CD4-positive, alpha-beta T cell treated with Interleukin-1 beta for 1 hour (primary cell): ENCODE data around the gene CCR5.

ENCODE experiments used
- DNase-seq, 2 donors: peaks; one replicate each; pipeline ENCODE4 v3.0.0-alpha.2; 2020 to 2022

The CCR5 gene

GRCh38 chr3:46359733-46360493 is 10.8 kb upstream of the CCR5 start:
- DNase-seq, result no peak

- peak in 1 of 2 donors; percentile 26 for DNase-seq
These were observed 9.8 kb upstream of the CCR5 start for GRCh38 chr3:46360907-46361306.

- peak in 1 of 2 donors; percentile 52 for DNase-seq
These were observed 9.1 kb upstream of the CCR5 start for GRCh38 chr3:46361408-46362283.

DNA sequence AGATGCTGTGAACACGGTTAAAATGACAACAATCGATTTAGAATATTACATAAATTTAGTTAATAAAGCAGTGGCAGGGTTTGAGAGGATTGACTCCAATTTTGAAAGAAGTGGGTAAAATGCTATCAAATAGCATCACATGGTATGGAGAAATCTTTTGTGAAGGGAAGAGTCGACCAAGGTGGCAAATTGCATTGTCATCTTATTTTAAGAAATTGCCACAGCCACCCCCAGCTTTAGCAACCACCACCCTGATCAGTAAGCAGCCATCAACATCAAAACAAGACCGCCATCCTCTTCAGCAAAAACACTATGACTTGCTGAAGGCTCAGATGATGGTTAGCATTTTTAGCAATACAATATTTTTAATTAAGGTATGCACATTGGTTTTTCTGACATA is 5.7 kb upstream of the CCR5 start:
- DNase-seq, result no peak

DNA sequence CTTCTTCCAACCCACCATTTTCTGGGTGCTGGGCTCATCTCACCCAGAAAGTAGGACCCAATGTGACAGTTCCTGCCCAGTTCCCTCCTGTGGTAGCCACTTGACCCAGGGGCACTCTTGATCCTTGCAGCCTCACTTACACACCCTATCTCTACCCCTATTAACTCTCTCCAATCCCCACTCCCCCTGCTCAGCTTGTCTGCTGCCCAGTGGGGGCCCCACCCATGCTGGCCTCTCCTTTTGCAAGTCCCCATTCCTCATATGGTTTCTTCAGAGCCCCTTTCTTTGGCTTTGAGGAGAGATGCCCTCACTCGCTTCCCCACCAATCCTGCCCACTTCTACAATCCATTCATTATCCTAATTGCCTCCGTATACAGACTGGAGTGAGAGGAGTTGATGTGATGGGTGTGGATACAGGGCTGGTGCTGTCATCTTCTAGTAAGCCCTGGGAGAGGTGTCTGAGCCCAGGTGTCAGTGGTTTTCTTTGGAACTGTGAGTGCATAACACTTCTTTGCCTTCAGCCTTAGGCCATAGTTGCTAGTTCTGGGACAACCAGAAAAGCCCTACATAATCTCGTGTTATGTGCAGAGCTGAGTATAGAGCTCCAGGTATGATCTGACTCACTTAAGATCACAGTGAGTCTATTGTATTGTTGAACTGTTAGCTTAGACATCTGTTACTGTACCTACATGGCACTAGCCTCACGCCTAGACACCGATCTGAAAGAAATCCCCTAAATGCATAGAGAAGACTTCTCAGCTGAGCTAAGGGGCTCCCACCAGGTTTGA is 4.8 kb upstream of the CCR5 start:
- DNase-seq, result no peak

DNA sequence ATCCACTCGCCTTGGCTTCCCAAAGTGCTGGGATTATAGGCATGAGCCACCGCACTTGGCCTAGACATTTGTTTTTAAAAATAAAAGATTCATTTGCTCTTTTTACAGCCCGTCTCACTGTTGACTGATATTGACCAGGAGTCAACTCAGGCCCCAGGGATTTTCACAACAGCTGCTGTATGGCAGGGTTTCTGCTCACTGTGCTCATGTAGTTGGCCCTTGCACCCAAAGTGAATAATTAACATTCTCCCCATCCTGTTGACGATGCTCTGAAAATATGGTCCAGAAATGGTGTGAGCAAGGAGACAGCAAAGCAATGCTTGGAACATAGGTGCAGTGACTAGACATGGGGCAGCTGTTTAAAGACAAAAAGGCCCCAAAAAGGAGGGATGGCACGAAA is 2.9 kb upstream of the CCR5 start:
- no peak for DNase-seq

DNA sequence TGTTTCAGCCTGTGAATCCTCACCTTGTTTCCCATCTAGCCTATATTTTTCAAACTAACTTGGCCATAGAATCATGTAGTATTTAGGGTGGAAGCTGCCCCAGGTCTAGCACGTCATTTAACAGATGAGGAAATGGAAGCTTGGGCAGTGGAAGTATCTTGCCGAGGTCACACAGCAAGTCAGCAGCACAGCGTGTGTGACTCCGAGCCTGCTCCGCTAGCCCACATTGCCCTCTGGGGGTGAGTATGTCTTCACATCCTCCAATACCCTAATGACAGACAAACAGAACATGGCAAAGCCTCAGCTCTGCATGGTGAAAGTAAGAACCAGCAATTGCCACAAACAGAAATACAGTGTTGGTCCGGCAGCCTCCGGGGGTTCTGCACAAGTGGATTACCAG is 2.2 kb upstream of the CCR5 start:
- DNase-seq, result peak; percentile 80 to 85

DNA sequence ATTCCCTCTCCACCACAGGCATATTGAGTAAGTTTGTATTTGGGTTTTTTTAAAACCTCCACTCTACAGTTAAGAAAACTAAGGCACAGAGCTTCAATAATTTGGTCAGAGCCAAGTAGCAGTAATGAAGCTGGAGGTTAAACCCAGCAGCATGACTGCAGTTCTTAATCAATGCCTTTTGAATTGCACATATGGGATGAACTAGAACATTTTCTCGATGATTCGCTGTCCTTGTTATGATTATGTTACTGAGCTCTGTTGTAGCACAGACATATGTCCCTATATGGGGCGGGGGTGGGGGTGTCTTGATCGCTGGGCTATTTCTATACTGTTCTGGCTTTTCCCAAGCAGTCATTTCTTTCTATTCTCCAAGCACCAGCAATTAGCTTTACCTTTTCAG is 1.6 kb upstream of the CCR5 start:
- no peak for DNase-seq

GRCh38 chr3:46369675-46370132 is 1.0 kb upstream of the CCR5 start:
- DNase-seq, result no peak

DNA sequence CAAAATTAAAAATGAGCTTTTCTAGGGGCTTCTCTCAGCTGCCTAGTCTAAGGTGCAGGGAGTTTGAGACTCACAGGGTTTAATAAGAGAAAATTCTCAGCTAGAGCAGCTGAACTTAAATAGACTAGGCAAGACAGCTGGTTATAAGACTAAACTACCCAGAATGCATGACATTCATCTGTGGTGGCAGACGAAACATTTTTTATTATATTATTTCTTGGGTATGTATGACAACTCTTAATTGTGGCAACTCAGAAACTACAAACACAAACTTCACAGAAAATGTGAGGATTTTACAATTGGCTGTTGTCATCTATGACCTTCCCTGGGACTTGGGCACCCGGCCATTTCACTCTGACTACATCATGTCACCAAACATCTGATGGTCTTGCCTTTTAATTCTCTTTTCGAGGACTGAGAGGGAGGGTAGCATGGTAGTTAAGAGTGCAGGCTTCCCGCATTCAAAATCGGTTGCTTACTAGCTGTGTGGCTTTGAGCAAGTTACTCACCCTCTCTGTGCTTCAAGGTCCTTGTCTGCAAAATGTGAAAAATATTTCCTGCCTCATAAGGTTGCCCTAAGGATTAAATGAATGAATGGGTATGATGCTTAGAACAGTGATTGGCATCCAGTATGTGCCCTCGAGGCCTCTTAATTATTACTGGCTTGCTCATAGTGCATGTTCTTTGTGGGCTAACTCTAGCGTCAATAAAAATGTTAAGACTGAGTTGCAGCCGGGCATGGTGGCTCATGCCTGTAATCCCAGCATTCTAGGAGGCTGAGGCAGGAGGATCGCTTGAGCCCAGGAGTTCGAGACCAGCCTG is 984 bp downstream of the CCR5 start:
- DNase-seq, result no peak

- DNase-seq, result peak in 1 of 2 donors; percentile 49
These were observed 2.0 kb downstream of the CCR5 start for GRCh38 chr3:46372492-46373359.

- no peak for DNase-seq
These were observed 4.0 kb downstream of the CCR5 start for GRCh38 chr3:46374755-46375154.

- no peak for DNase-seq
These were observed 4.5 kb downstream of the CCR5 start for GRCh38 chr3:46375218-46375617.

DNA sequence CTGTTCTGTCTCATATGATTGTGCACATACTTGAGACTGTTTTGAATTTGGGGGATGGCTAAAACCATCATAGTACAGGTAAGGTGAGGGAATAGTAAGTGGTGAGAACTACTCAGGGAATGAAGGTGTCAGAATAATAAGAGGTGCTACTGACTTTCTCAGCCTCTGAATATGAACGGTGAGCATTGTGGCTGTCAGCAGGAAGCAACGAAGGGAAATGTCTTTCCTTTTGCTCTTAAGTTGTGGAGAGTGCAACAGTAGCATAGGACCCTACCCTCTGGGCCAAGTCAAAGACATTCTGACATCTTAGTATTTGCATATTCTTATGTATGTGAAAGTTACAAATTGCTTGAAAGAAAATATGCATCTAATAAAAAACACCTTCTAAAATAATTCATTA is 5.1 kb downstream of the CCR5 start:
- no peak for DNase-seq

GRCh38 chr3:46378426-46378942 is 7.7 kb downstream of the CCR5 start:
- peak; percentile 66 to 67 for DNase-seq

DNA sequence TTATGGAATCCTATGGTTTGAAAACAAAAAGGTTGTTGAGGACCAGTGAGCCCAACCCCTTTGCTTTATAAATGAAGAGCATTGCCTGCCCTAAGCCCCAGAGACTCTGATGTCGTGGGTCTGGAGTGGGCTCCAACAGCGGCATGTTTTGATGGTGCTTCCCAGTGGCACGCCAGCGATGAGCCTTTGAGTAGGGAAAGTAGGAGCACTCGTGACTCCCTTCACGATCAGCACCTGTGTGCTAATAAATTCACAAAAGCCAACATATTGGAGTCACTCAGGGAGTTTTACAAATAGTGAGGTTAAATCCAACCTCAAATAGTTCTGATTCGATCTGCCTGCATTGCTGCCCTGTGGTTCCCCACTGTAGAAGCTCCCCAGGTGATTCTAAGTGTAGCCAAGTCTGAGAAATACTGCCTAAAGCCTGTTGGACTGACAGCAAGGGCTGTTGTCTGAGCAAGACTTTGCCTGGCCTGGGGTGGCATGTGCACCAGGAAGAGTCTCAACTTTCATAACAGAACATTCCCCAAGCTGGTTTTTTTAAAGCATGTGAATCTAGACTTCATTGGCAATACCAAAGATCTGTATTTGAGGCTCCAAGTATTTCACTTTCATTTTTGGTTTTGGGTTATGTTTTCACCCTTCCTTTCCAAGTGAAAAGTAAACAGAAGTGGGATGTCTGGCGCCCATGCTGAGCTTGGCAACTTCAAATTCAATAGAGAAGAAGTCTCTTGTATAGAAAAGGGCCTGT is 9.9 kb downstream of the CCR5 start:
- DNase-seq, result no peak

DNA sequence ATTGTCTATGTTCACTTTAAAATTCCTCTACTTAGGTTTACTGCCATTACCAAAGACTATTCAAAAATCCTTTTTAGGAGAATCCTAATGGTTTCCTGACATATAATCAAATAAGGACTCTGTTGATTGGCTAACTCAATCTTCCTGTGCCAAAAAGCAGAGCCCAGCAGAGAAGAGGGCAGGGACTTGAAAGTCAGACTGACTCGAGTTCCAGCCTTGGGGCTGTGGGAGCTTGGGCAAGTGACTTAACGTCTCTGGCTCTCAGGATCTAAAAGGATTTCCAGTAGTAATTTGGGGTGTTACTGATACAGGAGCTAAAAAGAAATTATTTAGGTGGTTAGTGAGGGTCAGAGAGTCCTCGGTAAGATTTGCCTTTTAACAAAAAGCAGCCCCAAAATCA is 10.9 kb downstream of the CCR5 start:
- no peak for DNase-seq

- DNase-seq, result no peak
These were observed 12.6 kb downstream of the CCR5 start for GRCh38 chr3:46383211-46383950.

GRCh38 chr3:46383951-46384330 is 13.2 kb downstream of the CCR5 start:
- DNase-seq, result no peak

- no peak for DNase-seq
These were observed 15.5 kb downstream of the CCR5 start for GRCh38 chr3:46386205-46386604.
